HEK293 (cell line): ENCODE data around the gene MUC2.

Experiments
- CTCF ChIP-seq: fragments of 450-650 bp; formaldehyde crosslinking; IDR thresholded peaks from 2 replicates; pipeline ENCODE4 v1.5.1; 2016; ENCODE audit warnings: missing biosample characterization, missing genetic modification characterization
- GLI4 ChIP-seq: fragments of 450-650 bp; formaldehyde crosslinking; IDR thresholded peaks from 2 replicates; pipeline ENCODE4 v1.5.1; 2016; ENCODE audit warnings: missing biosample characterization, missing genetic modification characterization
- INSM2 ChIP-seq: fragments of 450-650 bp; formaldehyde crosslinking; IDR thresholded peaks from 2 replicates; pipeline ENCODE4 v1.5.1; 2016; ENCODE audit warnings: missing biosample characterization, missing genetic modification characterization
- KLF7 ChIP-seq: fragments of 450-650 bp; formaldehyde crosslinking; IDR thresholded peaks from 2 replicates; pipeline ENCODE4 v1.5.1; 2016; ENCODE audit warnings: missing biosample characterization, missing genetic modification characterization, borderline replicate concordance
- KLF9 ChIP-seq: fragments of 450-650 bp; formaldehyde crosslinking; IDR thresholded peaks from 2 replicates; pipeline ENCODE4 v1.5.1; 2016; ENCODE audit warnings: missing biosample characterization, missing genetic modification characterization, low read depth
- PBX3 ChIP-seq: sonication (generic); formaldehyde crosslinking; IDR thresholded peaks from 2 replicates; pipeline ENCODE4 v1.8.1; 2022; ENCODE audit warnings: mild to moderate bottlenecking, moderate library complexity, missing genetic modification reagents
- ZFP37 ChIP-seq: fragments of 450-650 bp; formaldehyde crosslinking; IDR thresholded peaks from 2 replicates; pipeline ENCODE4 v1.5.1; 2016; ENCODE audit warnings: missing biosample characterization, missing genetic modification characterization
- ZNF157 ChIP-seq: fragments of 450-650 bp; formaldehyde crosslinking; IDR thresholded peaks from 2 replicates; pipeline ENCODE4 v1.5.1; 2016; ENCODE audit warnings: missing biosample characterization, missing genetic modification characterization
- ZNF350 ChIP-seq: fragments of 450-650 bp; formaldehyde crosslinking; IDR thresholded peaks from 2 replicates; pipeline ENCODE4 v1.5.0; 2017; ENCODE audit warnings: missing biosample characterization, mild to moderate bottlenecking, missing genetic modification characterization
- ZNF37A ChIP-seq: fragments of 450-650 bp; IDR thresholded peaks from 2 replicates; pipeline ENCODE4 v1.5.1; 2018; ENCODE audit warnings: missing biosample characterization, missing genetic modification characterization
- ZNF560 ChIP-seq: fragments of 450-650 bp; formaldehyde crosslinking; IDR thresholded peaks from 2 replicates; pipeline ENCODE4 v1.5.1; 2017; ENCODE audit warnings: missing biosample characterization, missing genetic modification characterization, borderline replicate concordance
- ZNF600 ChIP-seq: fragments of 450-650 bp; formaldehyde crosslinking; IDR thresholded peaks from 2 replicates; pipeline ENCODE4 v1.5.1; 2016; ENCODE audit warnings: missing biosample characterization, missing genetic modification characterization
- ZNF76 ChIP-seq: fragments of 450-650 bp; formaldehyde crosslinking; IDR thresholded peaks from 2 replicates; pipeline ENCODE4; 2016; ENCODE audit warnings: low read depth, missing biosample characterization, missing genetic modification characterization, borderline replicate concordance

- TF ChIP-seq ZNF600 (tag by site-specific recombination) (peak; percentile 78), ZFP37 (tag by site-specific recombination) (no peak), ZNF157 (tag by site-specific recombination) (no peak), ZNF76 (tag by site-specific recombination) (no peak), PBX3 (CRISPR knock-in tag) (0 out of 2 replicates have a peak, but pooled peaks have one; percentile 26), ZNF37A (tag by site-specific recombination) (no peak), KLF9 (tag by site-specific recombination) (no peak), CTCF (peak; percentile 84), KLF7 (no peak), ZNF350 (tag by site-specific recombination) (no peak), GLI4 (no peak), ZNF560 (no peak), INSM2 (no peak)
Measured at GRCh38 chr11:1050581-1051355, 23.9 kb upstream of the MUC2 start.
